Forelimb muscle (tissue), 1 donor: Measurements from ENCODE around the gene PPP1R1A. TPM values are rescaled to one million over a fixed set of nuclear protein-coding genes. Genes with fewer than 3 reads are reported as not detected.

Experiments
- DNase-seq: peaks from one replicate; pipeline ENCODE4 v3.0.0-alpha.2; 2013; ENCODE audit warnings: low read depth
- polyA plus RNA-seq: library from polyadenylated mRNA; unstranded; fragments of 120-200 nt; gene quantifications from one replicate; pipeline ENCODE4 v1.2.1, GENCODE V29; 2013; ENCODE audit not compliant: insufficient read length

PPP1R1A gene
- polyA plus RNA-seq, 1 donor = 72.4 TPM

- DNase-seq = no peak
These were observed 15.4 kb upstream of the PPP1R1A start for GRCh38 chr12:54603872-54604271.

GRCh38 chr12:54603173-54603814, 14.8 kb upstream of the PPP1R1A start:
- DNase-seq = peak; percentile 31

DNA sequence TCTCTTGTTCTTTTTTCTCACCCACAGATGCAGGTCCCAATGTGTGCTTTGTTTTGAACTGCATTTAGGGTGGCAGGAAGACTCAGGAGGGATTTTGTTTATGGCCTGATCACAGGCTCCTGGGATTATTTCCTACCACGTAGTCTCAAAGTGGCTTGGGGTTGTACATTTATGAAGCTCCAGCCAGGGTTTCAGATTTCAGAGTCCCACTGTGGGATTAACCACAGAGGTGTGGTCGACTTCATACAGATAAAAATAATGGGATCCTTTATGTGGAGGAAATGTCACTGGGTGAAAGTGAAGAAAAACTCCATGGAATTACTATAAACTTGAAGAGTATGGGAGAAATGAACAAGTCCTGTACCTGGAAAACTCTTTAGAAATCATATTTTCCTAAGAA, 14.2 kb upstream of the PPP1R1A start:
- DNase-seq = no peak

GRCh38 chr12:54601841-54602240, 13.4 kb upstream of the PPP1R1A start:
- DNase-seq = no peak

GRCh38 chr12:54598970-54599369, 10.5 kb upstream of the PPP1R1A start:
- no peak for DNase-seq

DNA sequence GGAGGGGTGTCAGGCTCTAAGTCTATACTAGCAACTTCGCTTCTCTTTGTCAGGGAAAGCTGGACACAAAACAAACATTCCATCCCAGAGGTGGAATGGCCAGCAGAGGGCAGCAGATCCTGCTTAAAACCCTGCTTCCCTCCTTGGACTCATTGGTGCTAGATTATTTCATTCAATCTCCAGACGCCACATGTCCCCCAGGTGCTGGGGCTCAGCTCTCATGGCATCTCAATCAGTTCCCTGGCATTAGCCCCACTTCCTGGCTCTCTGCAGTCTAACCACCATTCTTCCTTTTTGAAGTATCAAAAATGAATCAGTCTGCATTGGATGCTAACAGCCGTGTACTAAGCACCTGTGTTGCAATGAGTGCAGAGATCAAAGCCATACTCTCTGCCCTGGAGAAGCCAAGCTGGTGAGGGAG, 8.1 kb upstream of the PPP1R1A start:
- peak; percentile 45 for DNase-seq

- no peak for DNase-seq
These were observed 7.0 kb upstream of the PPP1R1A start for GRCh38 chr12:54595471-54595870.

DNA sequence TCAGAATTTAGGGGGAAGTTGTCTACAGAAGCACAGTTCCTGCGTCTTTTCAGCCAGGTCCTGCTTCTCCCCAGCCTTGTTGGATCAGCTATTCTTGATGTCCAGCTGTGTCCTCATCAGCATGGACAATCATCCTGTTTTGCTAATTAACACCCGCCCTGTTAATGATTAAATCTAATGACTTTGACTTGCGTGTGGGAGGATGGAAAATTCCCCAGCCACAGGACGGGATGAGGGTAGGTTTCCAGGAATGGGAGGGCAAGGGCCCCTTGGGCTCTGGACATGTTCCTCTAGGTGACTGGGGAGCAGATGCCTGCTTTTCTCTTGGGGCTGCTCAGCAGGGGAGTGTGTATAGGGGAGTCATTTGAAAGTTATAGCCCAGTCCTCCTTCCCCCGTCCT, 5.3 kb upstream of the PPP1R1A start:
- DNase-seq = no peak

GRCh38 chr12:54593135-54593534, 4.7 kb upstream of the PPP1R1A start:
- DNase-seq = no peak

GRCh38 chr12:54592316-54592715, 3.9 kb upstream of the PPP1R1A start:
- no peak for DNase-seq

DNA sequence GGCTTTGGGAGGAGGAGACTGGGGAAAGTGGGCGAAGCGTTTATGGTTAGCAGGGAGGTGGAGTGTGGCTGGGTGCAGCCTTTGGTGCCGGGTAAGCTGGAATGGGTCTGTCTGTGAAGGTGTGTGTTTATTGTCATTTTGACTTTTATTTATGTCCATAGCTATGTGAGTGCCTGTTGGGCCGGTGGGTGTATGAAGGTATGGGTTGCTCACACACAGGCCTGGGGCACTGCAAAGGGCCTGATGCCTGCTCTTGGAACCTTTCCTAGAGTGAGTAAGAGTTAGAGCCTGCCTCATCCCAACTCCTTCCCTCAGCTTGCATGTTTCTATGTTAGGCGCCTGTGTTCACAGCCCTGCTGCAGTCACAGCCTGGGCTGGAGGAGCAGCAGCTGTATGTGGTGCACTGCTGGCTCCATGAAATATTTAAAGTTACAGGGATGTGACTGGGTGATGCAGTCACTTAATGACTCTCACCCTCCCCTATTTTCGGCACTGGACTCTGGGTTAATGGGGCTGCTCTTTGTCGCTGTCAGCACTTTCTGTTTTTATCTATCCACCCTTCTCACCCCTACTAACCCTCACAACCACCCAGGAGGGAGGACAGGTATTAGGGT, 2.6 kb upstream of the PPP1R1A start:
- DNase-seq = no peak

GRCh38 chr12:54589964-54590363, 1.5 kb upstream of the PPP1R1A start:
- no peak for DNase-seq

GRCh38 chr12:54588890-54589267, 420 bp upstream of the PPP1R1A start:
- DNase-seq = no peak

DNA sequence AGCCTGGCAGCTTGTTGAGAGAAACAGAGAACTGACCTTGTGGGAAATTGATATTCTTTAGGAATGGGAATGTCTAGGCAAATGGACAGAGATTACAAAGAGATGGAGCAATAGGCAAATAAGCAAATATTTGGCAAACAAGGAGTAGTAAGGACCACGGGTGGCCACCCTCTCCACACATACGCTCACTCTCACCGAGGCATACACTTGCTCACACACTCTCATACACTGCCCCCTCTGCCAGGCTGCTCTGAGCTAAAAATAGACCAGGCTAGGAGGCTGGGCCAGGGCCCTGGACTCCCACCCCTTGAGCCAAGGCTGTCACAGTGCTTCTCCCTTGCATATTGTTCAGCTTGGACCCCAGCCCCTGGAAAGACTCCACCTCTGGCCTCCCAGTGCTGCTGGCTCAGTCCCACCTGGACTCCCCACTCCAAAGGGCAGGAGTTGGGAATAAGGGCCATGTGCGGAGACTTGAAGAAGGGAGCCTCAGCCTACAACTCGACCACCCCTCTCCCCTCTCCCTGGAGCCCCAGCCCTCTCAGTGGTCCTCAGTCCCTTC, 1.1 kb downstream of the PPP1R1A start:
- no peak for DNase-seq

DNA sequence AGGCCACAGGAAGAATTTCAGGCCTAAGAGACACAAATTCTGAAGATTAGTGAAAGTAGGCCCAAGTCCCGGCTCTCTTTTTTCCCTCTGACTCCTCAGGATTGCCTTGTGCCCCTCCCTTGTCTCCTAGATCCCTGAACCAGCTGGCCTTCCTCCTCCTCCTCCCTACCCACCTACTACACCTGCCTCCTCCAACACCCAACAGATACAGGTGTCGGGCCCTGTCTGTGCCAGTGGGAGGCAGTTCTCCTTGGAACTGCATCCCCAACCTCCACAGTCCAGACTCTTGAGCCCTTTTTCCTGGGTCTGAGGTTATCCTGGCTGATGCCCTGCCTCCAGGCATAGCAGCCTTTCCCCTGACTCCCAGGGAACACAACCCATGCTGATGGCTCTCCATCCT, 1.8 kb downstream of the PPP1R1A start:
- no peak for DNase-seq

DNA sequence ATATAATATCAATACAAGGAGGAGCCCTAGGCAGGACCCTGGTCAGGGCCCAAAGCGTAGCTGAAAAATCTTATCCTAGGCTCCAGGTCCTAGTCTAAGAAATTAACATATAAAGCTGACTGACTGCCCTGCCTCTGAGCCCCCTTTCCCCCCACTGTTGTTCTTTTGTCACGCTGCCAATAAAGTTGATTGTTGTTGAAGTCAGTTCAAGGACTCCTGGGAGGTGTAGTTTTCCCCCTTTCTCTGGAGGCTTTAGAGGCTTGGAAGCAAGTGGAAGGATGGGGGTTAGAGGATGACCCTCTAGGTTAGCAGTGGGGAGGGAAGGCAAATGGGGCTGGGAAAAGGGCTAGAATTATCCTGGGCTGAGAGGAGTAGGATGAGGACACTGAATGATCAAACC, 3.2 kb downstream of the PPP1R1A start:
- DNase-seq = no peak

- no peak for DNase-seq
These were observed 4.3 kb downstream of the PPP1R1A start for GRCh38 chr12:54584128-54584527.

GRCh38 chr12:54583726-54584125, 4.7 kb downstream of the PPP1R1A start:
- no peak for DNase-seq

GRCh38 chr12:54581412-54581811, 7.0 kb downstream of the PPP1R1A start:
- DNase-seq = no peak

GRCh38 chr12:54579696-54580333, 8.6 kb downstream of the PPP1R1A start:
- peak; percentile 59 for DNase-seq

DNA sequence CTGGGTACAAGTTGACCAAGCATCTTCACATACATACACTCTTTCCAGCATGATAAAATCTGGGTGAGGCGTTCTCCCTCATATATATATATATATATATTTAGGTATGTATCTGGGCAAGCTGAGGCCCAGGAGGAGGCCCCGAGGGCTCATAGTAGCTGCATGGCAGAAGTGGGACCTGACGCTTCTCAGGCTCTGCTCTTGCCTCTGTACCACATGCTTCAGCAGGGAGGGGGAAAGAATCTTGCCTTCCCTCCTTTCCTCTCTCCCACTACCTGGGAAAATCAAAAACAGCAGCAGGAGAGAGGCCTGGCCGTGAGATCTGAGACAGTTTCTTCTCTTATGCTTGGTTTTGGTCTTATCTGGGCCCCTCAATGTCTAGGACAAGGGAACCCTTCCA, 9.2 kb downstream of the PPP1R1A start:
- DNase-seq = no peak

DNA sequence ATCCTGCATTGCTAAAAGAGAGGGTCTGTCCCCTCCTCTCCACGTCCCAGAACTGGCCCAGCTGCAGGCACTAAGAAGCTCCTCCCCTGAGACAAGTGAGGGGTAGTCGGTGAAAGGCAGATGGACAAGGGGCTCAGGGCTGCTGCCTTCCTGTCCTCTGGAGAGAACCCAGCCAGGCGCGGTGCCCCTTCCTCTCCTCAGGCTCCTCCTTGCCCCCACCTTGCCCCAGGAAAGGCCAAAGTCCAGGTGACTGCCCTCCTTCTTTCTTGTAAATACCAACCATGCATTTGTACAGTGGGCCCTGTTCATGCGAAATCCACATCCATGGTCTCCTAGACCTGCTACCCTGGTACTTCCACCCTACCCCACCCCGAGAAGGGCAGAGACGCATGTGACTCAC, 9.7 kb downstream of the PPP1R1A start:
- no peak for DNase-seq

DNA sequence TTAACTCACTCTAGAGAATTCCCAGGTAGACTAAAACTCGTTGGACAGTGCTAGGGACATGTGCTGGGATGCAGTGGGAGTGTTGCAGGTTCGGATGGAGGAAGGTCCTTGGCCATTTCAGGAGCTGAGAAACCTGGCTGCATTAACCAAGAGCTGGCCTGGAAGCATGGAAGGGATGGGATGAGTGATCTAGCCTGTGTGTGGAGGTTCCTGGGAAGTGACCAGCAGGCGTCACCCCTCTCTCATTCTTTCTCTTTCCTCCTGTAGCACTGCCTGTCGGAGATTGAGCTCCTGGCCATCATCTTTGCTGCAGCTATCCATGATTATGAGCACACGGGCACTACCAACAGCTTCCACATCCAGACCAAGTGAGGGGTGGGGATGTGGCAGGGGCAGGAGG, 15.6 kb downstream of the PPP1R1A start:
- no peak for DNase-seq
